ENCODE results near the gene ACTR5.

ACTR5 gene

GRCh38 chr20:38748097-38748860, at the start of gene ACTR5:
ACTR5 (plus strand) TSS chr20:38748460; CDS start chr20:38748479, 19 bp downstream.
- peak; percentile 97 for DNase-seq

GRCh38 chr20:38698541-38698940, 49.7 kb upstream of the ACTR5 start:
- DNase-seq, result no peak

GRCh38 chr20:38700141-38700540, 48.1 kb upstream of the ACTR5 start:
- DNase-seq, result no peak

GRCh38 chr20:38700926-38701325, 47.3 kb upstream of the ACTR5 start:
- DNase-seq, result no peak

- no peak for DNase-seq
These were observed 44.7 kb upstream of the ACTR5 start for GRCh38 chr20:38703526-38703925.

GRCh38 chr20:38704136-38704535, 44.1 kb upstream of the ACTR5 start:
- DNase-seq, result no peak

- no peak for DNase-seq
These were observed 41.8 kb upstream of the ACTR5 start for GRCh38 chr20:38706509-38706908.

- no peak for DNase-seq
These were observed 34.0 kb upstream of the ACTR5 start for GRCh38 chr20:38714308-38714707.

GRCh38 chr20:38715646-38716045, 32.6 kb upstream of the ACTR5 start:
- DNase-seq, result no peak

- no peak for DNase-seq
These were observed 25.6 kb upstream of the ACTR5 start for GRCh38 chr20:38722683-38723016.

- DNase-seq, result no peak
These were observed 25.0 kb upstream of the ACTR5 start for GRCh38 chr20:38723017-38723847.

GRCh38 chr20:38723848-38724625, 24.2 kb upstream of the ACTR5 start, which contains the start of gene SLC32A1:
SLC32A1 (plus strand) TSS chr20:38724486; CDS start chr20:38724725, 239 bp downstream.
- DNase-seq, result no peak

- DNase-seq, result no peak
These were observed 23.6 kb upstream of the ACTR5 start for GRCh38 chr20:38724626-38725147.

GRCh38 chr20:38725148-38725901, 22.9 kb upstream of the ACTR5 start:
- no peak for DNase-seq

- peak; percentile 63 for DNase-seq
These were observed 22.1 kb upstream of the ACTR5 start for GRCh38 chr20:38725931-38726803.

- DNase-seq, result peak; percentile 80
These were observed 21.3 kb upstream of the ACTR5 start for GRCh38 chr20:38726804-38727606.

- DNase-seq, result no peak
These were observed 20.6 kb upstream of the ACTR5 start for GRCh38 chr20:38727607-38728190.

GRCh38 chr20:38728191-38728781, 20.0 kb upstream of the ACTR5 start:
- no peak for DNase-seq

- DNase-seq, result no peak
These were observed 19.2 kb upstream of the ACTR5 start for GRCh38 chr20:38728911-38729642.
